Measurements from ENCODE around the gene TTLL7.

DNA sequence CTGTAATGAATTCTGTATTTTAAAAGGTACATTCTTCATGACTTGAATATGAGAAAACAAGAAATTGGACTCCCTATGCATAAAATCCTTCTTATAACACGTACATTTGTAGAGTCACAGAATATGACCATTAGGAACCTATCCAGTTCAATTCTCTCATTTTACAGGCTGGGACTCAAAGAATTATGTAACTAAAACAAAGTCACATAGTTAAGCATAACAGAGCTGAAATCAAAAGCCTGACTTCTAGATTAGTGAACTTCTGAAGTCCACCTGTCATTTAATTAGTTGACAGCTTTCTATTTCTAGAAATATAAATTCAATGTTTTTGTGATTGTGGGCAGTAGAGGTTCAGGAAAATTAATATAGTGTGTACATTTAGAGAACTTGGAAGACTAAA lies 20.3 kb upstream of the TTLL7 start:
- TF ChIP-seq, protein P1, sequence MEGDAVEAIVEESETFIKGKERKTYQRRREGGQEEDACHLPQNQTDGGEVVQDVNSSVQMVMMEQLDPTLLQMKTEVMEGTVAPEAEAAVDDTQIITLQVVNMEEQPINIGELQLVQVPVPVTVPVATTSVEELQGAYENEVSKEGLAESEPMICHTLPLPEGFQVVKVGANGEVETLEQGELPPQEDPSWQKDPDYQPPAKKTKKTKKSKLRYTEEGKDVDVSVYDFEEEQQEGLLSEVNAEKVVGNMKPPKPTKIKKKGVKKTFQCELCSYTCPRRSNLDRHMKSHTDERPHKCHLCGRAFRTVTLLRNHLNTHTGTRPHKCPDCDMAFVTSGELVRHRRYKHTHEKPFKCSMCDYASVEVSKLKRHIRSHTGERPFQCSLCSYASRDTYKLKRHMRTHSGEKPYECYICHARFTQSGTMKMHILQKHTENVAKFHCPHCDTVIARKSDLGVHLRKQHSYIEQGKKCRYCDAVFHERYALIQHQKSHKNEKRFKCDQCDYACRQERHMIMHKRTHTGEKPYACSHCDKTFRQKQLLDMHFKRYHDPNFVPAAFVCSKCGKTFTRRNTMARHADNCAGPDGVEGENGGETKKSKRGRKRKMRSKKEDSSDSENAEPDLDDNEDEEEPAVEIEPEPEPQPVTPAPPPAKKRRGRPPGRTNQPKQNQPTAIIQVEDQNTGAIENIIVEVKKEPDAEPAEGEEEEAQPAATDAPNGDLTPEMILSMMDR (IDR thresholded peaks at IDR 0.05) = no peak
- no peak for TF ChIP-seq POLR2AphosphoS5 (IDR thresholded peaks at IDR 0.05; ENCODE audit: insufficient read depth in 1 of 2, low read depth in 1 of 2)
- TF ChIP-seq POLR2A (IDR thresholded peaks at IDR 0.05) = no peak

Data from vagina (tissue), 2 donors.